K562 (cell line): Measurements from ENCODE around the gene GLT1D1. TPM values are rescaled to one million over a fixed set of nuclear protein-coding genes. Genes with fewer than 3 reads are reported as not detected.

Experiments
- ATAC-seq: fragments of 200-7000 bp; cut with Tn5 transposase; 3 replicates; pipeline ENCODE4 v1.9.1; 2020; ENCODE audit warnings: moderate library complexity
- BruUV-seq: library from RNA; stranded (reverse); fragments of 400-500 nt; replicated peaks from 2 replicates; lab custom pipeline; 2021; lab: Mats Ljungman, UMichigan
- CTCF ChIA-PET: fragments of 300-600 bp; formaldehyde crosslinking; extraction: SDS; loops from one replicate; lab custom pipeline; 2021; ENCODE audit warnings: low intra/inter-chr PET ratio; lab: Yijun Ruan, JAX
- POLR2A ChIA-PET: fragments of 300-600, 350-650 bp; sonication (Branson Sonifier 250); formaldehyde crosslinking; extraction: SDS; loops from one replicate; lab custom pipeline; 2021; ENCODE audit warnings: antibody characterized with exemption, inconsistent platforms; lab: Yijun Ruan, JAX
- DNase-seq, 4 experiments: peaks; one replicate each; pipeline versions ENCODE4 v3.0.0 to v3.0.0-alpha.2; 2011 to 2018; ENCODE audit warnings: low spot score in 3 of 4, mixed read lengths in 3 of 4; ENCODE audit errors: extremely low read depth in 1 of 4
- FAIRE-seq: peaks from 2 replicates; lab custom pipeline; 2011; peaks lifted over from hg19 to GRCh38; lab: Jason Lieb, UNC
- H2AFZ ChIP-seq: 2 replicates; pipeline ENCODE4 v1.6.0; 2011; ENCODE audit warnings: low read depth, low read length, control low read depth, inconsistent platforms
- H3K27ac ChIP-seq: fragments of 200-600 bp; 3 replicates; pipeline ENCODE4 v1.8.0; 2011; ENCODE audit warnings: low read depth, mild to moderate bottlenecking, control low read depth, inconsistent platforms, low read length, moderate library complexity, mixed read lengths; ENCODE audit errors: extremely low read depth
- H3K27me3 ChIP-seq, 2 experiments: fragments of 300-600 bp in 1 of 2; 2 replicates in 1 of 2; 3 replicates in 1 of 2; pipeline versions ENCODE4 v1.6.0 to v1.8.0; 2011; ENCODE audit warnings: inconsistent platforms in 2 of 2, low read length in 2 of 2, mild to moderate bottlenecking in 1 of 2, mixed read lengths in 1 of 2, moderate library complexity in 1 of 2; ENCODE audit not compliant: control insufficient read depth in 2 of 2, insufficient read depth in 2 of 2
- H3K36me3 ChIP-seq: fragments of 300-600 bp; 3 replicates; pipeline ENCODE4 v1.8.0; 2011; ENCODE audit warnings: mild to moderate bottlenecking, low read length, inconsistent platforms; ENCODE audit not compliant: control insufficient read depth, insufficient read depth
- H3K4me1 ChIP-seq, 2 experiments: fragments of 200-600 bp in 1 of 2; replicated peaks in 1 of 2; 2 replicates in 1 of 2; 3 replicates in 1 of 2; pipeline versions ENCODE4 v1.5.1 to v1.8.0; 2011; ENCODE audit warnings: inconsistent platforms in 2 of 2, low read length in 2 of 2, mild to moderate bottlenecking in 1 of 2, mixed read lengths in 1 of 2, moderate library complexity in 1 of 2; ENCODE audit not compliant: control insufficient read depth in 2 of 2, insufficient read depth in 2 of 2
- H3K4me2 ChIP-seq: 2 replicates; pipeline ENCODE4 v1.6.1; 2011; ENCODE audit warnings: low read length, control low read depth, inconsistent platforms, mixed read lengths; ENCODE audit not compliant: insufficient read depth
- H3K4me3 ChIP-seq: fragments of 200-600 bp; sonication (generic), shearing (Covaris generic); 2 replicates; pipeline ENCODE4 v1.5.1; 2016; ENCODE audit warnings: control low read depth, inconsistent platforms
- H3K79me2 ChIP-seq: fragments of 200-600 bp; 3 replicates; pipeline ENCODE4 v1.8.0; 2011; ENCODE audit warnings: low read length, inconsistent platforms; ENCODE audit not compliant: control insufficient read depth, insufficient read depth
- H3K9ac ChIP-seq, 2 experiments: 2 replicates each; pipeline versions ENCODE4 v1.6.0 to v1.6.1; 2011; ENCODE audit warnings: low read depth in 2 of 2, low read length in 2 of 2, control low read depth in 1 of 2, inconsistent platforms in 1 of 2, mild to moderate bottlenecking in 1 of 2, mixed read lengths in 1 of 2; ENCODE audit not compliant: insufficient read depth in 1 of 2
- H3K9me1 ChIP-seq: one replicate; pipeline ENCODE4 v1.6.0; 2011; ENCODE audit warnings: inconsistent platforms, mild to moderate bottlenecking, low read length, moderate library complexity; ENCODE audit not compliant: control insufficient read depth, insufficient read depth
- H3K9me3 ChIP-seq: replicated peaks from 2 replicates; pipeline ENCODE4 v1.5.1; 2011; ENCODE audit warnings: low read depth, low read length, inconsistent platforms; ENCODE audit not compliant: control insufficient read depth, insufficient read depth
- H4K20me1 ChIP-seq: replicated peaks from 2 replicates; pipeline ENCODE4 v1.6.1; 2011; ENCODE audit warnings: low read length, inconsistent platforms, mixed read lengths; ENCODE audit not compliant: control insufficient read depth, insufficient read depth
- ATF6 ChIP-seq: sonication (generic); formaldehyde crosslinking; IDR thresholded peaks from 2 replicates; pipeline ENCODE4 v1.4.0; 2020; ENCODE audit warnings: mild to moderate bottlenecking, missing genetic modification reagents
- DLX4 ChIP-seq: fragments of 250-450 bp; sonication (Bioruptor Pico); IDR thresholded peaks from 2 replicates; pipeline ENCODE4 v1.6.1; 2021; ENCODE audit warnings: mild to moderate bottlenecking
- MLX ChIP-seq, 2 experiments: fragments of 450-650 bp in 1 of 2; sonication (generic) in 1 of 2; formaldehyde crosslinking; conservative IDR thresholded peaks; 2 replicates each; pipeline versions ENCODE4 v1.4.0 to v1.8.1; 2020 to 2022; ENCODE audit warnings: mild to moderate bottlenecking in 1 of 2, missing genetic modification reagents in 1 of 2
- SMAD4 ChIP-seq: fragments of 250-450 bp; sonication (Bioruptor Pico); conservative IDR thresholded peaks from 2 replicates; pipeline ENCODE4 v1.8.0; 2021; ENCODE audit warnings: inconsistent platforms, mild to moderate bottlenecking, moderate library complexity
- TFAM ChIP-seq: fragments of 250-450 bp; sonication (Bioruptor Pico); conservative IDR thresholded peaks from 2 replicates; pipeline ENCODE4 v1.5.0; 2021; ENCODE audit warnings: mild to moderate bottlenecking, moderate library complexity
- WGBS: fragments of 100-300 bp; shearing (Covaris generic); methylation state at CpG from one replicate; pipeline ENCODE4 v1.1.6; 2016; ENCODE audit warnings: low coverage, mixed read lengths; ENCODE audit not compliant: insufficient coverage; ENCODE audit errors: missing lambda C conversion rate; 5-methylcytosine and 5-hydroxymethylcytosine counted together
- in situ Hi-C: fragments of 300-500 bp; cut with MboI; formaldehyde crosslinking; loops from 4 replicates; pipeline ENCODE4 v1.15.0; 2018; ENCODE audit warnings: inconsistent platforms, mixed read lengths
- intact Hi-C: fragments of 100-400 bp; cut with micrococcal nuclease; formaldehyde crosslinking; loops from 2 replicates; pipeline ENCODE4 v1.14.2; 2022
- polyA plus RNA-seq, 8 experiments: library from polyadenylated mRNA; depleted of rRNA in 4 of 8; stranded (reverse) in 5 of 8; unstranded in 3 of 8; fragments of >200 nt; fragmentation: Nextera tagmentation in 2 of 8; fragmentation: Illumina TruSeq in 1 of 8; extraction: Ambion mirVana in 2 of 8; extraction: Trizol in 1 of 8; gene quantifications; 2 replicates each; pipeline versions ENCODE4 v1.2.1 to v1.2.3, GENCODE V29; 2011 to 2014; ENCODE audit warnings: inconsistent platforms in 1 of 8, missing spikeins in 1 of 8
- total RNA-seq, 7 experiments: library from RNA; depleted of rRNA in 6 of 7; stranded (reverse); fragments of >200 nt in 6 of 7; fragmentation: Illumina TruSeq in 2 of 7; extraction: Trizol in 2 of 7; gene quantifications; 2 replicates each; pipeline versions ENCODE4 v1.2.1 to v1.2.3, GENCODE V29; 2011 to 2021; ENCODE audit warnings: low replicate concordance in 1 of 7
- TF ChIP-seq, protein P1 (sequence below): fragments of 450-650 bp; IDR thresholded peaks from 2 replicates; pipeline ENCODE4 v1.6.1; 2016; ENCODE audit warnings: mild to moderate bottlenecking, moderate library complexity

The GLT1D1 gene
- total and polyA plus RNA-seq, 9 of the 15 experiments (the other 6 are each of a cell fraction or from before 2014, with no cell fraction given): 0.04 TPM; not detected in 8

DNA sequence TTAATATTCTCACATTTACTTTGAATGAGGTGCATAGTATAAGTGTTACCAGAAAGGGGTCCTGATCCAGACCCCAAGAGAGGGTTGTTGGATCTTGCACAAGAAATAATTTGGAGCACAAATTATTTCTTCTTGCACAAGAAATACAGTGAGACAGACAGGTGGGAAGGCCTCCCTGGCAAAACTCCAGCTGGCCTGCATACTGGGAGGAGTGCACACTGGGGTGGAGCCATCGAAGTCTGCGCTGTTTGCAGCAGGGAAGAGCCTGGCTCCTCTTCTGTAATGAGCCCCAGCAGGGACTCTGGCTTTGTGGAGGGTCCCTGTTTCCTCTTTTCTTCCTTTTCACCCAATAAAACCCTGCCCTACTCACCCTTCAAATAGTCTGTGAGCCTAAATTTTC is 141.6 kb downstream of the GLT1D1 start:
- no peak for FAIRE-seq
- WGBS: 0% methylated on average over 2 of the region's 2 CpGs

More for the DNA sequence above, 141.6 kb downstream of the GLT1D1 start:
- Histone ChIP-seq H2AFZ (no peak overlapping the region), H3K4me1 (no peaks in the 10 kb centered on the region), H3K27me3 (peaks cover 0 to 8% of the 10 kb centered on the region in 2 experiments; a peak in 1 of 5 replicates), H3K9me3 (no peaks in the 10 kb centered on the region), H3K9ac (no peak overlapping the region), H3K9me1 (no peaks in the 10 kb centered on the region), H3K4me3 (no peak overlapping the region), H3K27ac (no peak overlapping the region), H3K36me3 (no peaks in the 10 kb centered on the region), H3K79me2 (no peaks in the 10 kb centered on the region), H3K4me2 (no peak overlapping the region), H4K20me1 (no peaks in the 10 kb centered on the region)
- TF ChIP-seq ATF6 (CRISPR knock-in tag) (no peak), MLX (CRISPR knock-in tag; conservative IDR thresholded peaks at IDR 0.05) (no peak), DLX4 (CRISPR knock-in tag) (no peak), SMAD4 (CRISPR knock-in tag) (no peak), TFAM (no peak)
- TF ChIP-seq, protein P1, sequence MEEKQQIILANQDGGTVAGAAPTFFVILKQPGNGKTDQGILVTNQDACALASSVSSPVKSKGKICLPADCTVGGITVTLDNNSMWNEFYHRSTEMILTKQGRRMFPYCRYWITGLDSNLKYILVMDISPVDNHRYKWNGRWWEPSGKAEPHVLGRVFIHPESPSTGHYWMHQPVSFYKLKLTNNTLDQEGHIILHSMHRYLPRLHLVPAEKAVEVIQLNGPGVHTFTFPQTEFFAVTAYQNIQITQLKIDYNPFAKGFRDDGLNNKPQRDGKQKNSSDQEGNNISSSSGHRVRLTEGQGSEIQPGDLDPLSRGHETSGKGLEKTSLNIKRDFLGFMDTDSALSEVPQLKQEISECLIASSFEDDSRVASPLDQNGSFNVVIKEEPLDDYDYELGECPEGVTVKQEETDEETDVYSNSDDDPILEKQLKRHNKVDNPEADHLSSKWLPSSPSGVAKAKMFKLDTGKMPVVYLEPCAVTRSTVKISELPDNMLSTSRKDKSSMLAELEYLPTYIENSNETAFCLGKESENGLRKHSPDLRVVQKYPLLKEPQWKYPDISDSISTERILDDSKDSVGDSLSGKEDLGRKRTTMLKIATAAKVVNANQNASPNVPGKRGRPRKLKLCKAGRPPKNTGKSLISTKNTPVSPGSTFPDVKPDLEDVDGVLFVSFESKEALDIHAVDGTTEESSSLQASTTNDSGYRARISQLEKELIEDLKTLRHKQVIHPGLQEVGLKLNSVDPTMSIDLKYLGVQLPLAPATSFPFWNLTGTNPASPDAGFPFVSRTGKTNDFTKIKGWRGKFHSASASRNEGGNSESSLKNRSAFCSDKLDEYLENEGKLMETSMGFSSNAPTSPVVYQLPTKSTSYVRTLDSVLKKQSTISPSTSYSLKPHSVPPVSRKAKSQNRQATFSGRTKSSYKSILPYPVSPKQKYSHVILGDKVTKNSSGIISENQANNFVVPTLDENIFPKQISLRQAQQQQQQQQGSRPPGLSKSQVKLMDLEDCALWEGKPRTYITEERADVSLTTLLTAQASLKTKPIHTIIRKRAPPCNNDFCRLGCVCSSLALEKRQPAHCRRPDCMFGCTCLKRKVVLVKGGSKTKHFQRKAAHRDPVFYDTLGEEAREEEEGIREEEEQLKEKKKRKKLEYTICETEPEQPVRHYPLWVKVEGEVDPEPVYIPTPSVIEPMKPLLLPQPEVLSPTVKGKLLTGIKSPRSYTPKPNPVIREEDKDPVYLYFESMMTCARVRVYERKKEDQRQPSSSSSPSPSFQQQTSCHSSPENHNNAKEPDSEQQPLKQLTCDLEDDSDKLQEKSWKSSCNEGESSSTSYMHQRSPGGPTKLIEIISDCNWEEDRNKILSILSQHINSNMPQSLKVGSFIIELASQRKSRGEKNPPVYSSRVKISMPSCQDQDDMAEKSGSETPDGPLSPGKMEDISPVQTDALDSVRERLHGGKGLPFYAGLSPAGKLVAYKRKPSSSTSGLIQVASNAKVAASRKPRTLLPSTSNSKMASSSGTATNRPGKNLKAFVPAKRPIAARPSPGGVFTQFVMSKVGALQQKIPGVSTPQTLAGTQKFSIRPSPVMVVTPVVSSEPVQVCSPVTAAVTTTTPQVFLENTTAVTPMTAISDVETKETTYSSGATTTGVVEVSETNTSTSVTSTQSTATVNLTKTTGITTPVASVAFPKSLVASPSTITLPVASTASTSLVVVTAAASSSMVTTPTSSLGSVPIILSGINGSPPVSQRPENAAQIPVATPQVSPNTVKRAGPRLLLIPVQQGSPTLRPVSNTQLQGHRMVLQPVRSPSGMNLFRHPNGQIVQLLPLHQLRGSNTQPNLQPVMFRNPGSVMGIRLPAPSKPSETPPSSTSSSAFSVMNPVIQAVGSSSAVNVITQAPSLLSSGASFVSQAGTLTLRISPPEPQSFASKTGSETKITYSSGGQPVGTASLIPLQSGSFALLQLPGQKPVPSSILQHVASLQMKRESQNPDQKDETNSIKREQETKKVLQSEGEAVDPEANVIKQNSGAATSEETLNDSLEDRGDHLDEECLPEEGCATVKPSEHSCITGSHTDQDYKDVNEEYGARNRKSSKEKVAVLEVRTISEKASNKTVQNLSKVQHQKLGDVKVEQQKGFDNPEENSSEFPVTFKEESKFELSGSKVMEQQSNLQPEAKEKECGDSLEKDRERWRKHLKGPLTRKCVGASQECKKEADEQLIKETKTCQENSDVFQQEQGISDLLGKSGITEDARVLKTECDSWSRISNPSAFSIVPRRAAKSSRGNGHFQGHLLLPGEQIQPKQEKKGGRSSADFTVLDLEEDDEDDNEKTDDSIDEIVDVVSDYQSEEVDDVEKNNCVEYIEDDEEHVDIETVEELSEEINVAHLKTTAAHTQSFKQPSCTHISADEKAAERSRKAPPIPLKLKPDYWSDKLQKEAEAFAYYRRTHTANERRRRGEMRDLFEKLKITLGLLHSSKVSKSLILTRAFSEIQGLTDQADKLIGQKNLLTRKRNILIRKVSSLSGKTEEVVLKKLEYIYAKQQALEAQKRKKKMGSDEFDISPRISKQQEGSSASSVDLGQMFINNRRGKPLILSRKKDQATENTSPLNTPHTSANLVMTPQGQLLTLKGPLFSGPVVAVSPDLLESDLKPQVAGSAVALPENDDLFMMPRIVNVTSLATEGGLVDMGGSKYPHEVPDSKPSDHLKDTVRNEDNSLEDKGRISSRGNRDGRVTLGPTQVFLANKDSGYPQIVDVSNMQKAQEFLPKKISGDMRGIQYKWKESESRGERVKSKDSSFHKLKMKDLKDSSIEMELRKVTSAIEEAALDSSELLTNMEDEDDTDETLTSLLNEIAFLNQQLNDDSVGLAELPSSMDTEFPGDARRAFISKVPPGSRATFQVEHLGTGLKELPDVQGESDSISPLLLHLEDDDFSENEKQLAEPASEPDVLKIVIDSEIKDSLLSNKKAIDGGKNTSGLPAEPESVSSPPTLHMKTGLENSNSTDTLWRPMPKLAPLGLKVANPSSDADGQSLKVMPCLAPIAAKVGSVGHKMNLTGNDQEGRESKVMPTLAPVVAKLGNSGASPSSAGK: no peak
- POLR2A ChIA-PET: no interaction called here
- CTCF ChIA-PET: no interaction called here
- in situ Hi-C loops: no loop called here
- ATAC-seq (peak; percentile 58; the same call in 1 of the 3 replicates), DNase-seq (no peak)
- intact Hi-C loops: no loop called here
- BruUV-seq: no TSS peak
